Body of pancreas (tissue), 4 donors: ENCODE measurements around the gene MKKS.

Experiments
- POLR2A ChIP-seq, 3 donors: fragments of 450-650 bp; IDR thresholded peaks; one replicate each; pipeline ENCODE4 v1.6.1; 2016; ENCODE audit warnings: antibody characterized with exemption in 3 of 3, mild to moderate bottlenecking in 2 of 3
- TF ChIP-seq, protein P1 (sequence below), 7 experiments: fragments of 450-650 bp in 4 of 7; fragments of 200-600 bp in 3 of 7; sonication (generic) in 3 of 7; IDR thresholded peaks; one replicate each; pipeline ENCODE4 v1.5.1; 2016 to 2019; ENCODE audit warnings: antibody characterized with exemption in 7 of 7

DNA sequence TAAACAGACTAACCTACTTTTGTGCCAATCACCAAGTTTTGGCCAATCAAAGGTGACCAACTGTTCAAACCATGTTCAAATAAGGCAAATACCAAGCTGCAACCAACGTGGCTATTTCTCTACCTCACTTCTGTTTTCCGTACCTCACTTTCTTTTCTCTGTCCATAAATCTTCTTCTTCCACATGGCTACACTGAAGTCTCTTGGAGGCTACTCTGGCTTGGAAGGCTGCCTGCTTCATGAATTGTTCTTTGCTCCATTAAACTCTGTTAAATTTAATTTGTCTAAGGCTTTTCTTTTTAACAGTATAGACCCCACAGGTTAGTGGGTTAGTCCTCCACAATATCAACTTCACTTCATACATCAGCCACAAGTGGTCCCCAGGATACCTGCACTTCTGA, 58.8 kb downstream of the MKKS start:
- TF ChIP-seq, protein P1, sequence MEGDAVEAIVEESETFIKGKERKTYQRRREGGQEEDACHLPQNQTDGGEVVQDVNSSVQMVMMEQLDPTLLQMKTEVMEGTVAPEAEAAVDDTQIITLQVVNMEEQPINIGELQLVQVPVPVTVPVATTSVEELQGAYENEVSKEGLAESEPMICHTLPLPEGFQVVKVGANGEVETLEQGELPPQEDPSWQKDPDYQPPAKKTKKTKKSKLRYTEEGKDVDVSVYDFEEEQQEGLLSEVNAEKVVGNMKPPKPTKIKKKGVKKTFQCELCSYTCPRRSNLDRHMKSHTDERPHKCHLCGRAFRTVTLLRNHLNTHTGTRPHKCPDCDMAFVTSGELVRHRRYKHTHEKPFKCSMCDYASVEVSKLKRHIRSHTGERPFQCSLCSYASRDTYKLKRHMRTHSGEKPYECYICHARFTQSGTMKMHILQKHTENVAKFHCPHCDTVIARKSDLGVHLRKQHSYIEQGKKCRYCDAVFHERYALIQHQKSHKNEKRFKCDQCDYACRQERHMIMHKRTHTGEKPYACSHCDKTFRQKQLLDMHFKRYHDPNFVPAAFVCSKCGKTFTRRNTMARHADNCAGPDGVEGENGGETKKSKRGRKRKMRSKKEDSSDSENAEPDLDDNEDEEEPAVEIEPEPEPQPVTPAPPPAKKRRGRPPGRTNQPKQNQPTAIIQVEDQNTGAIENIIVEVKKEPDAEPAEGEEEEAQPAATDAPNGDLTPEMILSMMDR (IDR thresholded peaks at IDR 0.05): no peak
- no peak for TF ChIP-seq POLR2A (IDR thresholded peaks at IDR 0.05)
